Hematopoietic multipotent progenitor cell (in vitro differentiated cells): Measurements from ENCODE around the gene AKAP13. TPM values are rescaled to one million over a fixed set of nuclear protein-coding genes. Genes with fewer than 3 reads are reported as not detected.

ENCODE experiments used
- DNase-seq, 3 donors: peaks; one replicate each; pipeline ENCODE4 v3.0.0-alpha.2; 2011 to 2015; ENCODE audit warnings: low read depth in 2 of 3, low spot score in 2 of 3
- total RNA-seq: library from RNA; depleted of rRNA; stranded (reverse); fragments of >200 nt; gene quantifications from one replicate; pipeline ENCODE4 v1.2.3, GENCODE V29; 2012

Gene AKAP13
- total RNA-seq, 1 donor = 163 TPM

- DNase-seq = no peak
Measured at GRCh38 chr15:85757939-85758654, 377.7 kb downstream of the AKAP13 start.

GRCh38 chr15:85758655-85758978 is 378.2 kb downstream of the AKAP13 start:
- DNase-seq = no peak

GRCh38 chr15:85759376-85759775 is 379.0 kb downstream of the AKAP13 start:
- no peak for DNase-seq

- DNase-seq = no peak
Measured at GRCh38 chr15:85760049-85760448, 379.6 kb downstream of the AKAP13 start.

GRCh38 chr15:85760531-85761371 is 380.3 kb downstream of the AKAP13 start:
- DNase-seq = no peak

GRCh38 chr15:85761635-85762034 is 381.2 kb downstream of the AKAP13 start:
- no peak for DNase-seq

GRCh38 chr15:85762039-85762755 is 381.8 kb downstream of the AKAP13 start:
- no peak for DNase-seq

GRCh38 chr15:85762756-85763127 is 382.3 kb downstream of the AKAP13 start:
- no peak for DNase-seq

- DNase-seq = no peak
Measured at GRCh38 chr15:85763157-85763556, 382.8 kb downstream of the AKAP13 start.

GRCh38 chr15:85763673-85764633 is 383.6 kb downstream of the AKAP13 start:
- DNase-seq = no peak

GRCh38 chr15:85764649-85765277 is 384.4 kb downstream of the AKAP13 start:
- no peak for DNase-seq

GRCh38 chr15:85766001-85766831 is 385.8 kb downstream of the AKAP13 start:
- no peak for DNase-seq

- DNase-seq = no peak
Measured at GRCh38 chr15:85767785-85768529, 387.6 kb downstream of the AKAP13 start.

GRCh38 chr15:85768595-85769168 is 388.3 kb downstream of the AKAP13 start:
- no peak for DNase-seq

GRCh38 chr15:85769182-85769900 is 388.9 kb downstream of the AKAP13 start:
- no peak for DNase-seq

- no peak for DNase-seq
Measured at GRCh38 chr15:85770096-85771041, 390.0 kb downstream of the AKAP13 start.
